ENCODE data around the gene IRF4.

The IRF4 gene

GRCh38 chr6:445571-446417, 54.2 kb downstream of the IRF4 start:
- DNase-seq: peak; percentile 17

DNA sequence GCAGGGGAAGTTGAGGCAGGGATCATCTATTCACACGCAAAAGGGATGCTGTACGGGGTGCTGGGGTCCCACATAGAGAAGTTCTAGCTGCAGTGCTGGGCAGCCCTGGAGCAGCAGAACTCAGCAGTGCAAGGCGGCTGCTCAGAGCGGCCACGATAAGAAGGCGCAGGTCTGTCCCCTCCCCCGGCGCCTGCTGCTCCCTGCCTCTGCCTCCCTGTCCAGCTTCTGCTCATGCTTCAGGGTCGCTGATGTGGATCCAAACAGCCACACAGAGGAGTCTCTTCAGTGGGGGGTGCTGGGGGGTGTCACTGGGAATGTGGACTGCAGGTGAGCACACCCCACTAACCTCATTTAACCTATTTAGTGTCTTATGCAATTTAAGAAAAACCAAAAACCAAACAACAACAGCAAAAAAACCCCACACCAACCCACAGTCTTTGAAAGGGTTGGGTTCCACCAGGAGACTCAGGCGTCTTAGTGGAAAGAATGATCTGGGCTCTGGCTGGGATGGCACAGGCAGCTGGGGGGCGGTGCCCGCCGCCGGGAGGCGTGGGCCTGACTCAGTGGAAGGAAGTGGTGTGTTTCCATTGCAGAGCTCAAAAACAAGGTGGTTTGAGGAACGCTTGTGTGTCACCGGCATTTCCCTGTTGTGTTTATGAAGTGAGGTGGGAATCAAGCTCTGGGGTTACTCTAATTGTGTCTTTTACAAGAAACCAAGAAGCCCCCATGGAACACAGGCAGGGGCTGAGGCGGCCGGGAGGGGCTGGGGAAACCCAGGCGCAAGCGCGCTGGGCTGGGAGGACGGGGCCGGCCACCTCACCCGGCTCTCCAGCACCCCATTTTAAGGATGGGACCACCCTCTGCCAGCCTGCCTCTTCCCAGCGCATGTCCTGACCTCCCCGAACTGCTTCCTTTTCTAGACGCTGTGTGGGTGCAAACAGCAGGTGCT, 55.1 kb downstream of the IRF4 start:
- DNase-seq: no peak

DNA sequence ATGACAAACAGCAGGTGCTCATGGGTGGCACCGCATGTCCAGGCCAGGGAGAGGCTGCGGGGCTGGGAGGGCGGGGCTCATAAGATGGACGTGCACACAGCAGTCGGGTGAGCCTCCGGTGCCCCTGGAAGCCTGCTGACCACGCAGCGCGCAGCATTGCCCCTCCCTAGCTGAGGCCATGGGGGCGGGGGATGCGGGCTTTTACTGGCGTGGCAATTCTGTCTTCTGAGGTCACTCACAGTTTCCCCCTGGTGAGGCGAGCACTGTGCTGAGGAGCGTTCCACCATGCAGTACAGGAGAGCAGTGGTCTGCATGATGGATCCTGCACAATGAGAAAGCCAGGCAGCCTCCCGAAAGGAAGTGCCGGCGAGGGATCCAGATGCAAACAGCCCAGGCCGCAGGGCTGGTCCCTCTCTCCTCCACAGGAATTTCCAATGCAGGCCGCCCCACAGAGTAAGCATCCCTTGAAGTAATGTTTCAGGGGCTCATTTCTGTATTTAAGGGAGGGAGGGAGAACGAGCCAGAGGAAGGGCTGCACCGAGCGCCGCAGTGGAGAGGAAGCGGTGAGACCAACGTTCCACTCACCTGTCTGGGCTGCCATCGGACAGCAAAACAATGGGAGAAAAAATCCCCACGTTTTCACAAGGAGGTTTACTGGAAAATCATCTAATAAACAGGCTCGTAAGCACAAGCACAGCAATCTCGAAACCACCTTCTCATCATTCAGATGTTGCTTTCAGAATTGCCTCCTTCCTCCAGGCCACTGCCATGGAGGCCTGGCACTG, 56.0 kb downstream of the IRF4 start:
- no peak for DNase-seq

DNA sequence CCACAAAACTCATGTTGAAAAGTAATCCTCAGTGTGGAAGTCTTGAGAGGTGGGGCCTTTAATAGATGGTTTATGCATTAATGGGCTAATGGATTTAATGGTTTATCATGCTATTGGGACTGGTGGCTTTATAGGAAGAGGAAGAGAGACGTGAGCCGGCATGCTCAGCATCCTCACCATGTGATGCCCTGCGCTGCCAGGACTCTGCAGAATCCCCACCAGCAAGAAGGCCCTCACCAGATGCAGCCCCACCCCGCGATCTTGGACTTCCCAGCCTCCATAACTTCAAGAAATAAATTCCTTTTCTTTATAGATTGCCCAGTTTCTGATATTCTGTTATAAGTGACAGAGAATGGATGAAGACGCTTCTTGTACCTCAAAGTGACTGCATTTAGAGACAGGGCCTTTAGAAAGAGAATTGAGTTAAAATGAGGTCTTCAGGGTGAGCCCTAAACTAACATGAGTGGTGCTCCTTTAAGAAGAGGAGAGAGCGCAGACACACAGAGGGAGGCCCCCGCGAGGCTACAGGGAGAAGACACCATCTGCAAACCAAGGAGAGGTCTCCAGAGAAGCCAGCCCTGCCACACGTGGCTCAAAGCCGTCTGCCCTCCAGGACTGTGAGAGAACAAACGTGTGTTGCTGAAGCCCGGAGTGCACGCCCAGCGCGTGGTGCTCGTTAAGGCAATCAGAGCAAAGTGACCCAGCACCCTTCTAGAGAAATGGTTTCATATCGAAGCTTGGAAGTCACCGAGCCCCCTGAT, 56.9 kb downstream of the IRF4 start:
- DNase-seq: no peak

GRCh38 chr6:449057-449430, 57.5 kb downstream of the IRF4 start:
- DNase-seq: no peak

GRCh38 chr6:449486-450419, 58.2 kb downstream of the IRF4 start:
- DNase-seq: no peak

- DNase-seq: no peak
Measured at GRCh38 chr6:451336-451735, 59.8 kb downstream of the IRF4 start.

DNA sequence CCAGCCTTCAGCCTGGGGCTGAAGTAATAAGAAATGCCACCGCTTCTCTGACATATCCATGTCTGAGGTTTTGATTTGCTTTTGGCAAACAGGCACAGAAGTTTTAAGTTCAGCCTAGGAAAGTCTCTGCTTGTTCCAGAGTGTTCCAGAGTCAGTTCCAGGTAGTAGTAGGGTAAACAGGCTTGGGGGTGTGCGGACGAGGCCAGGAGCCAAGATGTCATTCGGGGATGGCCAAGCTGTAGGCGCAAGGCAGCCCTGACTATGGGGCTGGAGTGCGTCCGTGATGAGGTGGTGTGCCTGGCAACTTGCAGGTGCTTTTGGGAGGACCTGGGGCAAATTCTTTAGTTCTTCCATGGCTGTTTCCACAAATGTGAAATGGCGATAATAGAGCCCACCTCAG, 60.3 kb downstream of the IRF4 start:
- DNase-seq: no peak

- peak; percentile 57 for DNase-seq
Measured at GRCh38 chr6:452301-453067, 60.9 kb downstream of the IRF4 start.

DNA sequence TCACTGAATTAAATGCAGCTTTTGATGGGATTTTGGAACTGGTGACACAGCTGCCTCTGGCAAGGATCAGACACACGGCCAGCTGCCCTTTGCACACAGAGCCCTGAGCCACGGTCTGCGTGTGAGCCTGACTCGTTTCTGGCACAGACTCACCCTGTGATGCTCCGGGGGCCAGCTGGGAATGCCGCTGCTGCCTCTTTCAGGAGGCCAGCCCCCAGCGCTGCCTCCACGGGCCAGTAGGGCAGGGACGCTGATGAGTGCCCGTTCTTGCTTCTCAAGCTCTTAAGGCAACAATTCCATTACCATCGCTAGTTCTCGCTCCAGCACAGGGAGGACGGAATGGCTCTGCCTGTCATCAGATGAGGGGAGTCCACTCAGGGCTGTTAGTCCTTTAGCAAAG, 61.6 kb downstream of the IRF4 start:
- peak; percentile 24 for DNase-seq

DNA sequence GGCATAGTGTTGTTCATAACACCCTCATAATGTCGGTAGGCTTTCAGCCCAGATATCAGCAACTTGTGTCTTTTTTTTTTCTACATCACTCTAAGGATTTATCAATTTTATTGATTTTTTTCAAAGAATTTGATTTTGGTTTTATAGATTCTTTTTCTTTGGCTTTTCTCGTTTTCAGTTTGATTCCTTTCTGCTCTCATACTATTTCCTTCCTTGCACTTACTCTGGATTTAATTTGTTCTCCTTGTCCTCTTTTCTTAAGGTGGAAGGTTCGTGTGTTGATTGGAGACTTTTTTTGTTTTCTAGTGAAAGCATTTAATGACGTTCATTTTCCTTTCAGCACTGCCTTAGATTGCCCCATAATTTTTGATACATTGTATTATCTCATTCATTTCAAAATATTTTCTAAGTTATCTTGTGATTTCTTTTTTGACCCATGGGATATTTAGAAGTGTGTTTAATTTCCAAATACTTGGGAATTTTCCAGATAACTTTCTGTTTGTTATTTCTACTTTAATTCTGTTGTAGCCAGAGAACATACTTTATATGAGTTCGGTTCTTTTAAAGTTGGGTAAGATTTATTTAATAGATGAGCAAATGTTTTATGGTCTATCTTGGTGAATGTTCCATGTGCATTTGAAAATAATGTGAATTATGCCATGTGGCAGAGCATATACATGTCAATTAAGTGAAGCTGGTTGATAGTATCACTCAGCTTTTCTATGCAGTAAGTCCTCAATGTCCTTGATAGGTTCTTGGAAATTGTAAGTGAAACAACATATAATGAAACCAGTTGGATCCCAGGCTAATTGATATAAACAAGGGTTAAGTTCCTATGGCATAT, 62.8 kb downstream of the IRF4 start:
- no peak for DNase-seq

DNA sequence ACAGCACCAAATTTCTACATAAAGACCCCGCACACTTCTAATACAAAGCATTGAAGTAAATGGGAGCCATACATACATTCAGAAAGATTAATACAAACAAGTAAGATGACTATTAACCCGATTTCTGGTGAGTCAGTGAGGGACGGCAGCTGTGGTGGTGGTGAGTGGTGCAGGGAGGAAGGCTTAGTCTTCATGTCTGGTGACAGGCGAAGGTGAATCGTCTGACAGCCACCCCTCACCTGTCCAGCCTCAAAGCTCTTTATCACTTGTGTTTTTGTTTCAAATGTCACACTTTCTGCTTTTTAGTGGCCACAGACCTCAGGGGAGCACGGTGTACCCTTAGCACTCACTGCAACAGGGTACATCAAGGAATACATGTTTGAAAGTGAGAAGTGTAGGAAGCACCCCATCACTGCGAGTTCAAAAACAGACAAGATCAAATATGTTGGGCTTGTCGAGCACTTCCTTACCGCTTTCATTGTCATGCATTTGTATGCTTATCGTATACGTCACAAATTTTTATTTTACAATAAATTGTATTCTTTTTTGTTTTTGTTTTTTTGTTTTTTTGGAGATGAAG, 63.5 kb downstream of the IRF4 start:
- DNase-seq: no peak

DNA sequence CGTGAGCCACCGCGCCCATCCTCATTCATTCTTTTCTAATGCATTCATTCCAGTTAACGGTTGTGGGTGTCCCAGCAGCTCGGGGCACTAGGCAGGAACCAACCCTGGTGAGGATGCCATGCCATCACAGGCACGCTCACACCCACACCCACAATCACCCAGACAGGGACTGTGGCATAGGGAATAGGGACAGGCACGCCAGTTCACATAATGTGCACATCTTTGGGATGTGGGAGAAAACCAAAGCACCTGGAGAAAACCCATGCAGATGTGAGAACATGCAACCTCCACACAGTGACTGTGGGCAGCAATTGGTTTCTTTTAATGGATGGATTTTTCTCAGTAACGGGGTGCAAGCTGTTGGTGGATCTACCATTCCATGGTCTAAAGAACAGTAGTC, 64.3 kb downstream of the IRF4 start:
- DNase-seq: no peak

DNA sequence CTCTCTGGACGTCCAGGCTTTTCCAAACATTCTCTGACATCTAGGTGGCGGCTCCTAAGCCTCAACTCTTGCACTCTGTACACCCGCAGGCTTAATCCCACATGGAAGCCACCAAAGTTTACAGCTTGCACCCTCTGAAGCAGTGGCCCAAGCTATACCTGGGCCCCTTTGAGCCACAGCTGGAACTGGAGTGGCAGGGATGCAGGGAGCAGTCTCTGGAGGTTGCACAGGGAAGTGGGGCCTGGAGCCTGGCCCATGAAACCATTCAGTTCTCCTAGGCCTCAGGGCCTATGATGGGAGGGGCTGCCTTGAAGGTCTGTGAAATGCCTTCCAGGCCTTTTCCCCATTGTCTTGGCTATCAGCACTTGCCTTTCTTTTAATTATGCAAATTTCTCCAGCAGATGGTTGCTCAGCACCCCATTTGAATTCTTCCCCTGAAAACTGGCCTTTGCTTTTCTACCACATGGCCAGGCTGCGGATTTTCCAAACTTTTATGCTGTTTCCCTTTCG, 64.9 kb downstream of the IRF4 start:
- DNase-seq: no peak

DNA sequence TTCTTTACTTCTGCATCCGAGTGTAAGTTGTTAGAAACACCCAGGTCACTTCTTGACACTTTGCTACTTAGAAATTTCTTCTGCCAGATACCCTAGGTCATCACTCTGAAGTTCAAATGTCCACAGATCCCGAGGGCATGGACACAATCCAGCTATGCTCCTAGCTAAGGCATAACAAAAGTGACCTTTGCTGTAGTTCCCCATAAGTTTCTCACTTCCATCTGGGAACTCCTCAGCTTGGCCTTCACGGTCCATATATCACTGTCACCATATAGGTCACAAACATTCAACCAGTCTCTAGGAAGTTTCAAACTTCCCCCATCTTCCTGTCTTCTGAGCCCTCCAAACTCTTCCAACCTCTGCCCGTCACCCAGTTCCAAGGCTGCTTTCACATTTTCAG, 65.3 kb downstream of the IRF4 start:
- DNase-seq: no peak

Measured in NCI-H69 (cell line).